ENCODE data around the gene LRMDA.
"Not testable (repeated sequence)": the region's sequence is repeated elsewhere in the genome, so short reads cannot be mapped to it uniquely, and the experiment has no call there.

LRMDA gene

GRCh38 chr10:75592791-75593643 lies 161.6 kb downstream of the LRMDA start:
- DNase-seq = no peak

- no peak for DNase-seq
These were observed 162.5 kb downstream of the LRMDA start for GRCh38 chr10:75593692-75594556.

DNA sequence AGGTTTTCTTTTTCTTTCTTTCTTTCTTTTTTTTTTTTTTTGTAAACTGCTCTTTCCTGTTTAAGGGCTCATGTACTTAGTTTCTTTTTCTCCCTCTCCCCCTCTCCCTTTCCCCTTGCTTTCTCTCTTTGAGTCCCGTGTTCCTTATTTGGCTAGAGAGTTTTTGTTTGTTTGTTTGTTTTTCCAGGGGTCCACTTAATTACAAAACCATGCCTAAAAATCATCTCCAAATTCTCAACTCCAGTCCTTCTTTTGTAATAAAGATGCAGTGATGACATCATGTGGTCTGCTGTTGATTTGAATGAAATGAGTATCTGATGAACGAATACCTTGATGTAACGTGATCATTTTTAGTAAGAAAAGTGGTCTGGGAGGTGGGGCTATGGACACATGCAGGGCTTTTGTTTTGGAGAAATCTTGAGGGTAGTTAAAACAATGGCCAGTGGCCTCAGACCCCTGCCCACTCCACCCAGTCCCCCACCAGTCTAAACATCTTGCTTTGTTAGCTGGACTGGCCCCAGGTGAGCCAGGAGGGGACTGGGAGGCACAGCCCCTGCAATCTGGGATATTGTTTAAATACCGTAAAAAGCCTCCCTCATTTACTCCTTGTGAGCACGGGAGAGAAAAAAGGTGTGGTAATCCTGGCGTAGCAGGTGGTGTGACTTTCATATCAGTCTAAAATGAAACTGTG lies 165.7 kb downstream of the LRMDA start:
- DNase-seq = no peak

- DNase-seq = no peak
These were observed 166.5 kb downstream of the LRMDA start for GRCh38 chr10:75597773-75598440.

DNA sequence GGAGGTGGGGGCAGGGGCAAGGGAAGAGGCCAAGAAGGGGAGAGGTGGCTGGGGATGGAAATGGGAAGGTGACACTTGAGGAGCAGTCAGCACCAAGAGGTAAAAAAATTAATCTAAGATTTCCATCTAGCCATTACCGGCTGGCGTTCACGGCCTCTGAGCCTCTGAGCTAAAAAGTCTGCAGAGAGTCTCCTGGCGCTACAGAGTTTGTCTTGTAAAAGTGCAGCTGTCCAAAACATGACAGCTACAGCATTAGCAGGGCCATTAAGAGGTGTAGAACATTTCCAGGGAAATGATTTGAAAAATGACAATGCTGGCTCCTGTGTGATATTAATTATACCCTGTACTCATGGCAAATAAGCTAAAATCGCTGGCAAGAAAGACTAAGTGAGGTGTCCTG lies 167.6 kb downstream of the LRMDA start:
- DNase-seq = no peak

DNA sequence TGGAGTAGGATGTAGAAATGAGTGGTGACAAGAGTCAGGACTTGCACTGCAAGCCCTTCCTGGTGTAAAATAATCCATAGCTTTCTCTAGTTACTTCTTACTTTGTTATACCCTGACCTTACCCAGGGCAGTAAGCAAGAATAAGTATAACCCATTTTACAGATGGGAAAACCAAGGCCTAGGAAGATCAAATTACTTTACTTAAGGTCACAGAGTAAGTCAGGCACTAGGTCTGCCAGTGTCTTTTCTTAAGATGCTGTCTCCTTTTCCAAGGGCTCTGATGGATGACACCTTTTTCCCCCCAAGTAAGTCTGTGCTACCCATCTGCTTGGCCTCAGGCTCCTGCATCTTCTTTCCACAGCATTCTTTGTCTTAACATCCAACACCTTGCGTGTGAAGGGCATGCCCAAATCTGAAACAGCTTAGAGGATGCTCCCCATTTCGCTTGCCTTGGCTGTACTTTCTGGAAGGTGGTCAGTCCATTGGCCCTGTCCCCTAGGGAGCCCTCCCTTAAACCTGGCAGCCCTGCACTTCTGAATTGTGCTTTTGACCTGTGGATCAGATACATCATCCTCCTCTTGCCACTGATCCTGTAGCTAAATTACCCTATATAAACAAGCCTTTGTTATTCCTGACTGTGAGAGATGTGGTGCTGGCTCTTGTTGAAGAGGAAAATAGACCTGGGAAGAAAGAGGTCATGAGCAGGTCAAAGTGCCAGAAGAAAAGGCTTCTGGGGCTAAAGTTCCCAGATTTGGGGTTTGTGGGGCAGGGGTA lies 168.6 kb downstream of the LRMDA start:
- DNase-seq = no peak

GRCh38 chr10:75600833-75601232 lies 169.4 kb downstream of the LRMDA start:
- no peak for DNase-seq

- DNase-seq = no peak
These were observed 170.9 kb downstream of the LRMDA start for GRCh38 chr10:75602341-75602740.

DNA sequence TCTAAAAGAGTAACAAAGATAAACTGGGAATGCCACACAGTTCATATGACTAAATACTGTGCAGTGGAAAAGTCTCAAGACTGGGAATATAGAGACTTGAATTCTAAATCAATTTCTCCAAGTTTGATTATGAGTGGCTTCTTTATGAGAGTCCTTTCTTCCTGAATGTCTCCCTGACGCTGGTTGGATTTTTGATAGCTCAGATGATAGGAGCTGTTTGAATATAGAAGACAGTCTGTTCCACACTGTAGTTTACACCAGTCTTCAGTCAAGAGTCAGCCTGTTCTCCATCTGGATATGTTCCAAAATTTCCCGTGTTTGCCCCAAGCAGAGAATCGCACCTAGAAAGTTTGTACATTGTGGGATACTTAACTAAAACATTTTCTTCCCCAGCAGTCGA lies 173.7 kb downstream of the LRMDA start:
- no peak for DNase-seq

DNA sequence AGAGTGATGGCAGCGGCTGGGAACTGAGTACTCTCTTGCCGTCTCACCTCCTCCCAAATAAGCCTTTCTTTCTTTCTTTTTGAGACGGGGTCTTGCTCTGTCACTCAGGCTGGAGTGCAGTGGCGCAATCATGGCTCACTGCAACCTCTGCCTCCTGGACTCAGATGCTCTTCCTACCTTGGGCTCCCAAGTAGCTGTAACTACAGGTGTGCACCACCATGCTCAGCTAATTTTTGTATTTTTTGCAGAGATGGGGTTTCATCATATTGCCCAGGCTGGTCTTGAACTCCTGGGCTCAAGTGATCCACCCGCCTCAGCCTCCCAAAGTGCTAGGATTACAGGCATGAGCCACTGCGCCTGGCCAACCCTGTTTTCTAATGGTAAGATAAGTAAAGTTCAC lies 174.4 kb downstream of the LRMDA start:
- DNase-seq = not testable (repeated sequence)

GRCh38 chr10:75606203-75606779 lies 174.9 kb downstream of the LRMDA start:
- no peak for DNase-seq

- no peak for DNase-seq
These were observed 176.2 kb downstream of the LRMDA start for GRCh38 chr10:75607576-75607975.

DNA sequence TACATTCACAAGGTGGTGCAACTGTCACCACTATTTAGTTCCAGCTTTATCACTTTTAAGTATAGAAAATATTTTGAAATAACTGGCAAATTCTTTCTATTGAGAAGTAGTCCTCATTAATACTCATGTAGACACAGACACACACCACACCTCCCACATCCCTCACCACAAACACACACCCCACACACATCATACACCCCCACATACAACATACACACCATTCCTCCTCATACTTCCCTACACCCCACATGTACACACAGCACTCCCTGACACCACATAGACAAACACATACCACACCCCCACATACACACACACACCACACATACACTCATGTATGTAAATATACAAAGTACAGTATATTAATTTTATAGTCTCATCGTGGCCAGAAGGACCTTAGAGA lies 178.8 kb downstream of the LRMDA start:
- no peak for DNase-seq

DNA sequence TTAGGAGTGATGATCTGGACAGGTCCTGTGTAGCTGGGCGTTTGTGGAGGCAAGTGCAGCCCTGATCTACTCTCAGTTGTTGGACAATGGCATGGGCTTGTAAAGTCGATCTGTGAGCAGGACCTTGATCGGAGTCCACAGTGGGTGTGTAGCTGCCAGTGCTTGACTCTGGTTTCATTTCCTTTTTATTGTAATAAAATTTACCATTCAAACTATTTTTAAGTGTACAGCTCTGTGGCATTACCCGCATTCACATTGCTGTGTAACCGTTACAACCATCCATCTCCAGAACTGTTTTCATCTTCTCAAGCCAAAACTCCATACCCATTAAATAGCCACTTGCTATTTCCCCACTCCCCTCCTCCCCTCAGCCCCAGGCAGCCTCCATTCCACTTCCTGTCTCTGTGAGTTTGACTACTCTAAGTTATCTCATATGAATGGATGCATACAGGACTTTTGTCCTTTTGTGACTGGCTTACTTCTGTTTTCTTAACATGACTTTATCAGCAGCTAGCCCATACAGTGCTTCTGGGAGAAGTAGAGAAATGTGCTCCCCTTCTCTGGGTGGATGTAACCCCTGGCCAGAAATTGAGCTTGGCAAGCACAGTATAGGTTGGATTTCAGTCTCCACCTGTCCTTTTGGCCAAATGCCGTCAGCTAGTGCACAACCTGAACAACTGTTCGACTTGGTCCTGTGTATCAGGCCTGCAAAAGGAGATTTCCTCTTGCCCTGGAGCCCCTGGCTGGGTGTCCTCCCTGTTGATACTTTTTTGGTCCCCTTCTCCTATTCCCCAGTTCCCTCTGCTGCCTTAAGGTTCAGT lies 180.0 kb downstream of the LRMDA start:
- no peak for DNase-seq

DNA sequence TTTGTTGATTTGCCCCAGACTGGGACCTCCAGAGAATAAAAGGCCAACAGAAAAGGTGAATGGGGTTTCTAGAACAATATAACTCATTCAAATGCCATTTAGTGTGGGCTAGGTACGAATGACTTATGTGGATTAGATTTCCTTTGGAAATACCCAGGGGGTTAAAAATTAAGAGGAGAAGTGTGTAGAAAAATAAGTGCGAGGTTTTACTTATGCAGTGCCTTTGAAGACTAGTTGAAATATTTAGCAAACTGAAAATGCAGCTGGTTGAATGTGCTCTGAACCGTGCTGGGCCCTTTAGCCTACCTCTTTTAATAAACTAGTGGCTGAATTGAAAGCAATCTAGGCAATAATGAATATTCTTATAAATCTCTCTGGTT lies 180.6 kb downstream of the LRMDA start:
- DNase-seq = no peak

DNA sequence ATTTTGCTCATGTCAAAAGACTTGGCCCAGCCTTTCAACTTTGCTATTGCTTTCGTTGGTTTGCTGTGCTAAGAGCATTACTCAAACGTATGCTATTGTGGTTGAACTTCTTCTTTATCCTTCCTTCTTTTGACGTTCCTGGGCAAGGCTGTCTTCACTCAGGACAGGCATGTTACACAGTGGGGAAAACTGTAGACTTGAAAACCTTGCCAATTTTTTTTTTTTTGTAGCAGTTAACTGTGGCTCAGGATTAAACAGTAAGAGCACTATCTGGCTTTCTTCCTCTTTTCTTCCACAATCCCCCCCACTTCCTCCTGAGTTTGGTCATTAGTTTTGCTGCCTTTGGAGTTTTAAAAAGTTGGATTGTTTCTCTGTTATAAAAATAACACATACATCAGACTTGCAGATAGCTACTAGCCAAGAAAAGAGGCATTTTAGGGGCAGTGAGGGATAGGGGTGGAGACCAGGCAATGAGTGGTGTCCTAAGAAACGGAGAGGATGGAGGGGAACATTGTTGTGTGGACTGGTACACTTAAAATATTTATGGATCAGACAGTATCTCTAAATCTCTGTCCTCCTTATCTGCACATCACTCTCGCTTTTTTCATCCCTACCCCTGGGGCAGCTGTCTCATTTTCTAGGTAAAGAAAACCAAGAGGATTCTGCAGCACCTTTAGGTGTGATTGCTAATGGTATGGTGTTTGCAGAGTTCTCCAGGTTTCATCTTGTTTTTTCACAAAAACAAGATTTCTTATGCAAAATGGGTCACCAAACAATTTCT lies 181.7 kb downstream of the LRMDA start:
- DNase-seq = no peak

DNA sequence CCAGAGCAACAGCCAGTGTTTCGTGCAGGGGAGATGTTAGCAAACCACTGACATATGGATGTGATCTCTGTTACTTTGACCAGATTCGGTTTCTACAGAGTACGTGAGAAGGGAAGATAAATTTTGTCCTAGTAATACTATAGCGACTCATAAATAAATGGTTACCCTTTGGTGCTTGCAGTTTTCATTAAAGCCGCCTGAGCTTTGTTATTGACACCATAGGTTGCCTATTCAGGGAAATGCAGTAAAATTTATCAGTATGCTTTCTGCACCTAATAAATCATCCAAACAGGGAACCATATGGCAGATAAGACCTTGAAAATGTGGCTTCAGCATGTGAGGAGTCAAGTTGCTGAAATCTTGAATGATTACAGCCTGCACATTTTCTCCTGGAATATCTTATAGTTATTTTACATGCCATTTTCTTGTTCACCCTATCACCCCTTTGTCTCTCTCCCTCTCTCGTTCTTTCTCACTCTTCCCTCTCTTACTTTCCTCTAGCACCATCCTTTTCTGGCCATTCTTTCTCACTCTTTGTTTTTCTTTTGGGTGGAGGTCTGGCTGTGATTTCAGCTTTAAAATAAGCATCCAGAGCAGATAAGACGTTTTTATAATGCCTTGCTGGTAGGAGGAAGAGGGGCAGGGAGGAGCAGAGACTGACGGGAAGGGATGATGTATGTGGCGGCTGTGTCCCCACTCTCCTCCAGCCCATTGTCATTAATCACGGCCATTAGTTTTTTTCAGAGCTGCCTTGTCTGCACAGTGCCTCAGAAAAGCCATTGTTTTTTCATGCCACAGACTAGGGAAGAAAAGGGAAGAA lies 182.5 kb downstream of the LRMDA start:
- no peak for DNase-seq

GRCh38 chr10:75616076-75616475 lies 184.7 kb downstream of the LRMDA start:
- no peak for DNase-seq

DNA sequence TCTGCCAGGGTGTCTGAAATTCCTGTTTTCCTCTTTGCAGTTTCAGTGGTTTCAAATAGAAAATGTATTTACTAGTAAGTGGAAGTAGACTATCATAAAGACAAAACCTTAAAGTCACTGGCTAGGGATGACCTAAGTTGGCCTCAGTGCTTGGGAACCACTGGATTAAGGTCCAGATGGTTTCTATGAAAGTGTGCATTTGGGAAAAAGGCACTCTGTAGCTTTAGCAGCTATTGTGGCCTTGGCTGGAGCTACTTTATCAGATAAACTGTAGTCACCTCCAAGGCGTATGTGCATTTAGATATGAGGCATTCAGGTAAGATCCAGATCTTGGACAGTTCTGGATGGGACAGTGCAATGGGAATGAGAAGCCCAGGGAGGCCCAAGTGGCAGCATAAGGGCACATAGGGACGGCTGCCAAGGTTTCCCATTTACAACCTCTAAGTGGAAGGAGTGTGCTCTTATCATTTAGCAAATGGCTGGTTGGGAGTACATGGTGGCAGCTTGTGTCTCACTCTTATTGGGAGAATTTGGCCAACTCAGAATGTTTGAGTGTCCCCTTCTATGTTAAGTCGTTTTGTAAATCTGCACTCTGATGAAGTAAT lies 185.6 kb downstream of the LRMDA start:
- DNase-seq = no peak

Data from DMS79 (cell line).